Gastroesophageal sphincter (tissue), 3 donors: ENCODE measurements around the gene PREX1.

Source experiments
- CTCF ChIP-seq, 4 experiments: fragments of 200-600 bp in 2 of 4; fragments of 450-650 bp in 2 of 4; sonication (generic) in 1 of 4; IDR thresholded peaks; one replicate each; pipeline ENCODE4 v1.5.1; 2017 to 2019; ENCODE audit warnings: antibody characterized with exemption in 4 of 4, mild to moderate bottlenecking in 2 of 4, moderate library complexity in 2 of 4
- EP300 ChIP-seq: sonication (generic); formaldehyde crosslinking; IDR thresholded peaks from one replicate; pipeline ENCODE4 v1.6.1; 2017; ENCODE audit warnings: antibody characterized with exemption, mild to moderate bottlenecking
- POLR2A ChIP-seq, 2 donors: fragments of 450-650 bp; IDR thresholded peaks; one replicate each; pipeline ENCODE4 v1.6.1; 2017; ENCODE audit warnings: antibody characterized with exemption in 2 of 2, mild to moderate bottlenecking in 2 of 2, moderate library complexity in 1 of 2

- TF ChIP-seq CTCF (IDR thresholded peaks at IDR 0.05) (no peak), EP300 (no peak), POLR2A (IDR thresholded peaks at IDR 0.05) (no peak)
Observed at GRCh38 chr20:48846516-48847492, 19.0 kb upstream of the PREX1 start.
